Liver (tissue), 9 donors: ENCODE measurements around the gene UBE2C. TPM values are rescaled to one million over a fixed set of nuclear protein-coding genes. Genes with fewer than 3 reads are reported as not detected.

Experiments
- DNase-seq: peaks from one replicate; pipeline ENCODE4 v3.0.0-alpha.2; 2017; ENCODE audit warnings: low spot score
- H3K27ac ChIP-seq, 2 donors: one replicate each; pipeline ENCODE4 v1.7.0; 2013; ENCODE audit warnings: inconsistent platforms in 2 of 2, low read length in 2 of 2, control low read depth in 1 of 2, low read depth in 1 of 2, mild to moderate bottlenecking in 1 of 2
- H3K27me3 ChIP-seq, 4 donors: one replicate each; pipeline versions ENCODE4 v1.6.1 to v1.7.0; 2013; ENCODE audit warnings: low read length in 3 of 4, inconsistent platforms in 1 of 4, mild to moderate bottlenecking in 1 of 4, moderate library complexity in 1 of 4; ENCODE audit not compliant: control insufficient read depth in 4 of 4, insufficient read depth in 4 of 4
- H3K36me3 ChIP-seq, 4 donors: one replicate each; pipeline versions ENCODE4 v1.6.1 to v1.7.0; 2013; ENCODE audit warnings: low read length in 3 of 4, mild to moderate bottlenecking in 3 of 4, low read depth in 1 of 4, moderate library complexity in 1 of 4; ENCODE audit not compliant: control insufficient read depth in 4 of 4, insufficient read depth in 3 of 4
- H3K4me1 ChIP-seq, 4 donors: one replicate each; pipeline versions ENCODE4 v1.6.1 to v1.7.0; 2013; ENCODE audit warnings: low read length in 3 of 4, mild to moderate bottlenecking in 3 of 4, moderate library complexity in 1 of 4; ENCODE audit not compliant: control insufficient read depth in 4 of 4, insufficient read depth in 4 of 4
- H3K4me3 ChIP-seq, 3 donors: one replicate each; pipeline versions ENCODE4 v1.6.1 to v1.7.0; 2013; ENCODE audit warnings: low read length in 3 of 3, control low read depth in 1 of 3, low read depth in 1 of 3, mild to moderate bottlenecking in 1 of 3
- H3K9ac ChIP-seq, 2 donors: one replicate each; pipeline ENCODE4 v1.7.0; 2013; ENCODE audit warnings: low read length in 2 of 2, mild to moderate bottlenecking in 2 of 2, moderate library complexity in 2 of 2, control low read depth in 1 of 2, low read depth in 1 of 2
- H3K9me3 ChIP-seq, 4 donors: one replicate each; pipeline versions ENCODE4 v1.6.1 to v1.7.0; 2013; ENCODE audit warnings: low read length in 3 of 4; ENCODE audit not compliant: control insufficient read depth in 4 of 4
- EGR1 ChIP-seq, 2 donors: IDR thresholded peaks; 2 replicates each; pipeline ENCODE4 v1.6.1; 2016 to 2018; ENCODE audit warnings: antibody characterized with exemption in 2 of 2, low read depth in 2 of 2
- FOXA1 ChIP-seq: IDR thresholded peaks from 2 replicates; pipeline ENCODE4 v1.6.1; 2016; ENCODE audit warnings: antibody characterized with exemption
- FOXA2 ChIP-seq: IDR thresholded peaks from 2 replicates; pipeline ENCODE4 v1.6.1; 2016; ENCODE audit warnings: antibody characterized with exemption
- GABPA ChIP-seq, 2 donors: IDR thresholded peaks in 1 of 2; conservative IDR thresholded peaks in 1 of 2; 2 replicates each; pipeline ENCODE4 v1.6.1; 2016; ENCODE audit warnings: antibody characterized with exemption in 2 of 2, mild to moderate bottlenecking in 1 of 2, moderate library complexity in 1 of 2
- HNF4A ChIP-seq, 2 donors: conservative IDR thresholded peaks; 2 replicates each; pipeline ENCODE4 v1.6.1; 2016; ENCODE audit warnings: antibody characterized with exemption in 2 of 2, mild to moderate bottlenecking in 2 of 2
- HNF4G ChIP-seq: IDR thresholded peaks from 2 replicates; pipeline ENCODE4 v1.6.1; 2016; ENCODE audit warnings: antibody characterized with exemption
- JUND ChIP-seq, 2 donors: IDR thresholded peaks; 2 replicates each; pipeline ENCODE4 v1.6.1; 2016; ENCODE audit warnings: antibody characterized with exemption in 2 of 2
- NR2F2 ChIP-seq: IDR thresholded peaks from 2 replicates; pipeline ENCODE4 v1.6.1; 2016; ENCODE audit warnings: antibody characterized with exemption
- RAD21 ChIP-seq, 2 donors: IDR thresholded peaks; 2 replicates each; pipeline ENCODE4 v1.6.1; 2016; ENCODE audit warnings: antibody characterized with exemption in 2 of 2, mild to moderate bottlenecking in 2 of 2
- REST ChIP-seq: IDR thresholded peaks from 2 replicates; pipeline ENCODE4 v1.6.1; 2016; ENCODE audit warnings: antibody characterized with exemption, mild to moderate bottlenecking
- RXRA ChIP-seq, 2 donors: IDR thresholded peaks; 2 replicates each; pipeline ENCODE4 v1.6.1; 2017 to 2018; ENCODE audit warnings: antibody characterized with exemption in 2 of 2, mild to moderate bottlenecking in 1 of 2
- TAF1 ChIP-seq: conservative IDR thresholded peaks from 2 replicates; pipeline ENCODE4 v1.6.1; 2016; ENCODE audit warnings: antibody characterized with exemption, mild to moderate bottlenecking
- YY1 ChIP-seq: IDR thresholded peaks from 2 replicates; pipeline ENCODE4 v1.6.1; 2016; ENCODE audit warnings: antibody characterized with exemption, mild to moderate bottlenecking
- WGBS: extraction: QIAGEN DNeasy Blood & Tissue Kit; methylation state at CpG from one replicate; pipeline ENCODE4 v1.1.7; 2013; 5-methylcytosine and 5-hydroxymethylcytosine counted together
- polyA plus RNA-seq, 2 donors: library from polyadenylated mRNA; stranded (reverse) in 1 of 2; unstranded in 1 of 2; fragments of 200-250 nt in 1 of 2; fragments of >200 nt in 1 of 2; fragmentation: Nextera tagmentation in 1 of 2; extraction: Ambion mirVana in 1 of 2; gene quantifications; one replicate each; pipeline versions ENCODE4 v1.2.1 to v1.2.3, GENCODE V29; 2013 to 2015
- total RNA-seq, 2 donors: library from RNA; depleted of rRNA; stranded (reverse); fragments of >200 nt; gene quantifications; one replicate each; pipeline ENCODE4 v1.2.3, GENCODE V29; 2014
- TF ChIP-seq, protein P1 (sequence below): IDR thresholded peaks from 2 replicates; pipeline ENCODE4 v1.6.1; 2016; ENCODE audit warnings: antibody characterized with exemption
- TF ChIP-seq, protein P2 (sequence below): IDR thresholded peaks from 2 replicates; pipeline ENCODE4 v1.6.1; 2016; ENCODE audit warnings: antibody characterized with exemption
- TF ChIP-seq, protein P3 (sequence below): fragments of 150-350 bp; IDR thresholded peaks from 2 replicates; pipeline ENCODE4 v1.5.1; 2017; ENCODE audit warnings: improper control_type of control experiment, low read depth, low read length; ENCODE audit not compliant: missing input control
- donor health status: healthy.
- donor health status: healthy.
- donor health status: healthy.
- donor health status: healthy.
- donor health status: healthy.

Gene UBE2C
- total and polyA plus RNA-seq, 4 donors = 2.7 to 27.6 (median 8.1) TPM; not detected in 1

DNA sequence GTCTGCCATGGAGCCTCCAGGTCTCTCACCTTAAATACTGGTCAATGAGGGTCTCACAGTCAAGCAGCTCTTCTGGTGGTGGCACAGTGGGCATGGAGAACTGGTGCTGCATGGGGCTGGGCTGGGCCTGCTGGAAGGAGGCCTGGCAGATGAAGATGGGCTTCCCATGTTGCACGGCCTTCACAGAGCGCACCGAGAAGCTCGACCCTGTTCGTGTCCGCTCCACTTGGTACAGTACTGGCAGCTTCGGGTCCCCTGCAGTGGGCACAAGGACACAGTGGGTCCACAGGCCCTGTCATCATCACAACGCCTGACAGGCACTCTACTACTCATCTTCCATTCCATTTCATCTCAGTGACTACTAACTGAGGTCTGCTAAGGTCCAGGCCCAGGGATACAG, 36.0 kb downstream of the UBE2C start:
- no peak overlapping the region for H3K27ac ChIP-seq
- H3K9ac ChIP-seq = no peak overlapping the region
- no peak overlapping the region for H3K4me3 ChIP-seq
- peaks cover 6 to 47% (median 29%) of the 10 kb centered on the region in 4 donors for H3K36me3 ChIP-seq
- no peaks in the 10 kb centered on the region for H3K27me3 ChIP-seq
- no peak for DNase-seq
- no peaks in the 10 kb centered on the region for H3K4me1 ChIP-seq
- WGBS = 96% methylated on average over 8 of the region's 8 CpGs
- TF ChIP-seq JUND (IDR thresholded peaks at IDR 0.05) (no peak), FOXA1 (no peak), RAD21 (IDR thresholded peaks at IDR 0.05) (no peak), EGR1 (IDR thresholded peaks at IDR 0.05; ENCODE audit: low read depth in 2 of 2) (no peak), HNF4A (conservative IDR thresholded peaks at IDR 0.05) (no peak), NR2F2 (no peak), FOXA2 (no peak), YY1 (no peak), RXRA (IDR thresholded peaks at IDR 0.05) (no peak)
- TF ChIP-seq, protein P1, sequence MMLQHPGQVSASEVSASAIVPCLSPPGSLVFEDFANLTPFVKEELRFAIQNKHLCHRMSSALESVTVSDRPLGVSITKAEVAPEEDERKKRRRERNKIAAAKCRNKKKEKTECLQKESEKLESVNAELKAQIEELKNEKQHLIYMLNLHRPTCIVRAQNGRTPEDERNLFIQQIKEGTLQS = no peak
- TF ChIP-seq, protein P2, sequence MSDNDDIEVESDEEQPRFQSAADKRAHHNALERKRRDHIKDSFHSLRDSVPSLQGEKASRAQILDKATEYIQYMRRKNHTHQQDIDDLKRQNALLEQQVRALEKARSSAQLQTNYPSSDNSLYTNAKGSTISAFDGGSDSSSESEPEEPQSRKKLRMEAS = no peak
- no peaks in the 10 kb centered on the region for H3K9me3 ChIP-seq

DNA sequence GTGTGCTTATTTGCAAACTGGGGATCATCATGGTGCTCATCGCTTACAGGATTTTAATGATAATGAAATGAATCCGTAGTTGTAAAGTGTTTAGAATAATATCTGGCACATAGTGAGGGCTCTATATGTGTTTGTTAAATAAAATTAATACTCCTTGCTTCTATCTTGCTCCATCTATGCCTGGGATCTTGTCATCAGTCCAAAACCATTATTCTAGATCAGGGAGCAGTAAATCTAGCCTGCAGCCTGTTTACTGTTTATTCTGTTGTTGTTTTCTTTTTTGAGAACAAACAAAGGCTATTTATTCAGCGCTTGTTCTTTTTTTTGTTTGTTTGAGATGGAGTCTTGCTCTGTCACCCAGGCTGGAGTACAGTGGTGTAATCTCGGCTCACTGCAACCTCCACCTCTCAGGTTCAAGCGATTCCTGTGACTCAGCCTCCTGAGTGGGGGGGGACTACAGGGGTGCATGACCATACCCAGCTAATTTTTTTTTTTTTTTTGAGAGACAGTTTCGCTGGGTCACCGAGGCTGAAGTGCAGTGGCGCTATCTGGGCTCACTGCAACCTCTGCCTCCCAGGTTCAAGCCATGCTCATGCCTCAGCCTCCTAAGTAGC, 36.6 kb downstream of the UBE2C start:
- Histone ChIP-seq H3K4me1 (no peaks in the 10 kb centered on the region), H3K36me3 (peaks cover 6 to 41% (median 25%) of the 10 kb centered on the region in 4 donors), H3K27ac (no peak overlapping the region), H3K9ac (no peak overlapping the region), H3K9me3 (no peaks in the 10 kb centered on the region), H3K27me3 (no peaks in the 10 kb centered on the region), H3K4me3 (no peak overlapping the region)
- TF ChIP-seq EGR1 (IDR thresholded peaks at IDR 0.05; ENCODE audit: low read depth in 2 of 2) = no peak
- TF ChIP-seq GABPA (IDR thresholded peaks at IDR 0.05 in 1 of 2, conservative IDR thresholded peaks at IDR 0.05 in 1 of 2) = no peak
- TF ChIP-seq FOXA1 = no peak
- no peak for TF ChIP-seq JUND (IDR thresholded peaks at IDR 0.05)
- no peak for TF ChIP-seq RXRA (IDR thresholded peaks at IDR 0.05)
- TF ChIP-seq, protein P3, sequence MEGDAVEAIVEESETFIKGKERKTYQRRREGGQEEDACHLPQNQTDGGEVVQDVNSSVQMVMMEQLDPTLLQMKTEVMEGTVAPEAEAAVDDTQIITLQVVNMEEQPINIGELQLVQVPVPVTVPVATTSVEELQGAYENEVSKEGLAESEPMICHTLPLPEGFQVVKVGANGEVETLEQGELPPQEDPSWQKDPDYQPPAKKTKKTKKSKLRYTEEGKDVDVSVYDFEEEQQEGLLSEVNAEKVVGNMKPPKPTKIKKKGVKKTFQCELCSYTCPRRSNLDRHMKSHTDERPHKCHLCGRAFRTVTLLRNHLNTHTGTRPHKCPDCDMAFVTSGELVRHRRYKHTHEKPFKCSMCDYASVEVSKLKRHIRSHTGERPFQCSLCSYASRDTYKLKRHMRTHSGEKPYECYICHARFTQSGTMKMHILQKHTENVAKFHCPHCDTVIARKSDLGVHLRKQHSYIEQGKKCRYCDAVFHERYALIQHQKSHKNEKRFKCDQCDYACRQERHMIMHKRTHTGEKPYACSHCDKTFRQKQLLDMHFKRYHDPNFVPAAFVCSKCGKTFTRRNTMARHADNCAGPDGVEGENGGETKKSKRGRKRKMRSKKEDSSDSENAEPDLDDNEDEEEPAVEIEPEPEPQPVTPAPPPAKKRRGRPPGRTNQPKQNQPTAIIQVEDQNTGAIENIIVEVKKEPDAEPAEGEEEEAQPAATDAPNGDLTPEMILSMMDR = no peak
- no peak for TF ChIP-seq TAF1
- TF ChIP-seq, protein P2 = no peak
- TF ChIP-seq HNF4G = no peak
- 97% methylated on average over 8 of the region's 8 CpGs for WGBS
- no peak for DNase-seq

- Histone ChIP-seq H3K4me1 (peaks cover 0 to 8% (median 2%) of the 10 kb centered on the region in 4 donors), H3K27me3 (no peaks in the 10 kb centered on the region), H3K36me3 (peaks cover 6 to 32% (median 17%) of the 10 kb centered on the region in 4 donors), H3K9ac (no peak overlapping the region), H3K9me3 (no peaks in the 10 kb centered on the region), H3K27ac (no peak overlapping the region), H3K4me3 (no peak overlapping the region)
- TF ChIP-seq YY1 = no peak
- no peak for TF ChIP-seq FOXA2
- no peak for TF ChIP-seq REST
- no peak for TF ChIP-seq FOXA1
- TF ChIP-seq, protein P2 = no peak
- WGBS = 98% methylated on average over 2 of the region's 2 CpGs
- DNase-seq = no peak
Measured at GRCh38 chr20:45850238-45850637, 37.8 kb downstream of the UBE2C start.
